ENCODE data around the gene LARP4.

DNA sequence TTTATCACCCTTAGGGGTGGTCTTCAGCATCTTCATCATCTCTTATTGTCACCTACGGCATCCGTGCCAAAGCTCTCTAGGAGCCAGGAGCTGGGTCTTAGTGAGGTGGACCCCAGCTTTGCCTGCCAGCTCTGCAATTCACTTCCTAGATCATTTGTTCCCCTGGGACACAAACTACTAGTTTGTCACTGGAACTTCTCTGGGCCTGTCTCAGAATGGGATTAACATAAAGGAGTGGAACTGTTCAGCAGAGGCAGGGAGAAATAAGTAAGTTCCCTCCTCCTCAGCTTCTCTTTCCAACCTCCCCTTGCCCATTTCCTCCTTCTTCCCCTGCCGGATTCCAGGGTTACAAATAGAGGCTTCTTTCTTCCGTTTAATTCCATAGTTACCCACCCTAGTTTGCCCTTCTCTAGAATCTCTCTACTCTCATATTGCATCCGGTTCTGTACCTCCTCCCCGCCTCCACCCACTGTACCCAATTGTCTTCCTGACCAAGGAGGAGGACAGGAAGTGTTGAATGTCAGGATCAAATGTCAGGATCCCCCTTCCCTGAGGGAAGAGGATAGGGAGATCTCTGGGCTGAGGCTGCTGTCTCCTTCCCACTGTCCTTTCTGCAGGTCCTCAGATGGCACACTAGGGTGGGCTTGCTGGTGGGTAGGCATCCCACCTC lies 25.0 kb downstream of the LARP4 start:
- TF ChIP-seq CEBPB (IDR thresholded peaks at IDR 0.05), result no peak
- TF ChIP-seq, protein P1, sequence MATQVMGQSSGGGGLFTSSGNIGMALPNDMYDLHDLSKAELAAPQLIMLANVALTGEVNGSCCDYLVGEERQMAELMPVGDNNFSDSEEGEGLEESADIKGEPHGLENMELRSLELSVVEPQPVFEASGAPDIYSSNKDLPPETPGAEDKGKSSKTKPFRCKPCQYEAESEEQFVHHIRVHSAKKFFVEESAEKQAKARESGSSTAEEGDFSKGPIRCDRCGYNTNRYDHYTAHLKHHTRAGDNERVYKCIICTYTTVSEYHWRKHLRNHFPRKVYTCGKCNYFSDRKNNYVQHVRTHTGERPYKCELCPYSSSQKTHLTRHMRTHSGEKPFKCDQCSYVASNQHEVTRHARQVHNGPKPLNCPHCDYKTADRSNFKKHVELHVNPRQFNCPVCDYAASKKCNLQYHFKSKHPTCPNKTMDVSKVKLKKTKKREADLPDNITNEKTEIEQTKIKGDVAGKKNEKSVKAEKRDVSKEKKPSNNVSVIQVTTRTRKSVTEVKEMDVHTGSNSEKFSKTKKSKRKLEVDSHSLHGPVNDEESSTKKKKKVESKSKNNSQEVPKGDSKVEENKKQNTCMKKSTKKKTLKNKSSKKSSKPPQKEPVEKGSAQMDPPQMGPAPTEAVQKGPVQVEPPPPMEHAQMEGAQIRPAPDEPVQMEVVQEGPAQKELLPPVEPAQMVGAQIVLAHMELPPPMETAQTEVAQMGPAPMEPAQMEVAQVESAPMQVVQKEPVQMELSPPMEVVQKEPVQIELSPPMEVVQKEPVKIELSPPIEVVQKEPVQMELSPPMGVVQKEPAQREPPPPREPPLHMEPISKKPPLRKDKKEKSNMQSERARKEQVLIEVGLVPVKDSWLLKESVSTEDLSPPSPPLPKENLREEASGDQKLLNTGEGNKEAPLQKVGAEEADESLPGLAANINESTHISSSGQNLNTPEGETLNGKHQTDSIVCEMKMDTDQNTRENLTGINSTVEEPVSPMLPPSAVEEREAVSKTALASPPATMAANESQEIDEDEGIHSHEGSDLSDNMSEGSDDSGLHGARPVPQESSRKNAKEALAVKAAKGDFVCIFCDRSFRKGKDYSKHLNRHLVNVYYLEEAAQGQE (IDR thresholded peaks at IDR 0.05; ENCODE audit: low read depth), result no peak
- TF ChIP-seq YY1 (IDR thresholded peaks at IDR 0.05; ENCODE audit: low read depth), result no peak
- TF ChIP-seq, protein P2, sequence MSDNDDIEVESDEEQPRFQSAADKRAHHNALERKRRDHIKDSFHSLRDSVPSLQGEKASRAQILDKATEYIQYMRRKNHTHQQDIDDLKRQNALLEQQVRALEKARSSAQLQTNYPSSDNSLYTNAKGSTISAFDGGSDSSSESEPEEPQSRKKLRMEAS (IDR thresholded peaks at IDR 0.05), result no peak
- TF ChIP-seq CREB1 (IDR thresholded peaks at IDR 0.05; ENCODE audit: low read depth), result no peak
- no peak for TF ChIP-seq RAD21 (IDR thresholded peaks at IDR 0.05; ENCODE audit: low read depth)
- TF ChIP-seq NFIC (IDR thresholded peaks at IDR 0.05), result no peak
- no peak for TF ChIP-seq EP300 (IDR thresholded peaks at IDR 0.05; ENCODE audit: borderline replicate concordance)
- TF ChIP-seq, protein P3, sequence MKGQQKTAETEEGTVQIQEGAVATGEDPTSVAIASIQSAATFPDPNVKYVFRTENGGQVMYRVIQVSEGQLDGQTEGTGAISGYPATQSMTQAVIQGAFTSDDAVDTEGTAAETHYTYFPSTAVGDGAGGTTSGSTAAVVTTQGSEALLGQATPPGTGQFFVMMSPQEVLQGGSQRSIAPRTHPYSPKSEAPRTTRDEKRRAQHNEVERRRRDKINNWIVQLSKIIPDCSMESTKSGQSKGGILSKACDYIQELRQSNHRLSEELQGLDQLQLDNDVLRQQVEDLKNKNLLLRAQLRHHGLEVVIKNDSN (IDR thresholded peaks at IDR 0.05), result no peak
- no peak for TF ChIP-seq ZBTB7A (IDR thresholded peaks at IDR 0.05; ENCODE audit: low read depth)

Measured in Ishikawa (cell line).